CD8-positive, alpha-beta memory T cell (primary cell): ENCODE measurements around the gene CLIC5. TPM values are rescaled to one million over a fixed set of nuclear protein-coding genes. Genes with fewer than 3 reads are reported as not detected.
A peak's percentile ranks its signal among the peaks of the same experiment; 100 is the strongest.
"Not testable (repeated sequence)": the region's sequence is repeated elsewhere in the genome, so short reads cannot be mapped to it uniquely, and the experiment has no call there.

Experiments used
- CTCF ChIA-PET: fragments of 350-600 bp; sonication (Branson Sonifier 250); formaldehyde crosslinking; loops from one replicate; lab custom pipeline; 2021; ENCODE audit warnings: antibody characterized with exemption; lab: Charles Lee
- POLR2A ChIA-PET: fragments of 350-600 bp; sonication (Branson Sonifier 250); formaldehyde crosslinking; loops from one replicate; lab custom pipeline; 2021; ENCODE audit warnings: antibody characterized with exemption; lab: Charles Lee
- DNase-seq, 5 donors: peaks; one replicate each; pipeline versions ENCODE4 v3.0.0 to v3.0.0-alpha.2; 2020 to 2022; ENCODE audit warnings: mixed read lengths in 1 of 5
- H3K27ac ChIP-seq: one replicate; pipeline ENCODE4 v1.7.0; 2013; ENCODE audit warnings: low read depth, mild to moderate bottlenecking, low read length, moderate library complexity
- H3K27me3 ChIP-seq: 2 replicates; pipeline ENCODE4 v1.7.0; 2013; ENCODE audit warnings: low read length, mild to moderate bottlenecking; ENCODE audit not compliant: insufficient read depth, poor library complexity, severe bottlenecking
- H3K36me3 ChIP-seq: 2 replicates; pipeline ENCODE4 v1.7.0; 2013; ENCODE audit warnings: mild to moderate bottlenecking, low read length, moderate library complexity; ENCODE audit not compliant: insufficient read depth
- H3K4me1 ChIP-seq: 2 replicates; pipeline ENCODE4 v1.7.0; 2013; ENCODE audit warnings: mild to moderate bottlenecking, low read length, moderate library complexity; ENCODE audit not compliant: insufficient read depth
- H3K4me3 ChIP-seq: 2 replicates; pipeline ENCODE4 v1.7.0; 2013; ENCODE audit warnings: mild to moderate bottlenecking, low read length
- H3K9me3 ChIP-seq: 2 replicates; pipeline ENCODE4 v1.7.0; 2013; ENCODE audit warnings: mild to moderate bottlenecking, low read length
- H3K27ac Mint-ChIP-seq, 8 donors: one replicate each; pipeline ENCODE4 v1.8.0; 2020 to 2021; ENCODE audit warnings: mixed read lengths in 8 of 8, mild to moderate bottlenecking in 6 of 8, inconsistent platforms in 3 of 8, moderate library complexity in 3 of 8
- H3K27me3 Mint-ChIP-seq, 2 donors: one replicate each; pipeline ENCODE4 v1.8.0; 2020 to 2021; ENCODE audit warnings: mixed read lengths in 2 of 2, mild to moderate bottlenecking in 1 of 2, moderate library complexity in 1 of 2
- H3K36me3 Mint-ChIP-seq, 3 donors: one replicate each; pipeline ENCODE4 v1.8.0; 2020 to 2021; ENCODE audit warnings: mixed read lengths in 3 of 3, inconsistent platforms in 1 of 3, mild to moderate bottlenecking in 1 of 3
- H3K4me1 Mint-ChIP-seq, 3 donors: one replicate each; pipeline ENCODE4 v1.8.0; 2020 to 2021; ENCODE audit warnings: mixed read lengths in 3 of 3, inconsistent platforms in 1 of 3, mild to moderate bottlenecking in 1 of 3
- H3K4me3 Mint-ChIP-seq, 7 donors: one replicate each; pipeline ENCODE4 v1.8.0; 2020 to 2021; ENCODE audit warnings: mixed read lengths in 7 of 7, mild to moderate bottlenecking in 6 of 7, moderate library complexity in 4 of 7, inconsistent platforms in 2 of 7
- H3K9me3 Mint-ChIP-seq, 5 donors: one replicate each; pipeline ENCODE4 v1.8.0; 2020 to 2022; ENCODE audit warnings: mixed read lengths in 5 of 5, mild to moderate bottlenecking in 3 of 5, moderate library complexity in 2 of 5, inconsistent platforms in 1 of 5
- polyA plus RNA-seq: library from polyadenylated mRNA; unstranded; fragments of 300-500 nt; fragmentation: Illumina TruSeq; gene quantifications from one replicate; pipeline ENCODE4 v1.2.3, GENCODE V29; 2021
- total RNA-seq, 2 experiments: library from RNA; stranded (reverse); gene quantifications; one replicate each; pipeline ENCODE4 v1.2.3, GENCODE V29; 2021

The CLIC5 gene
- total and polyA plus RNA-seq, 3 experiments from 2014 or later = 4.8 to 7.2 (median 6.4) TPM

DNA sequence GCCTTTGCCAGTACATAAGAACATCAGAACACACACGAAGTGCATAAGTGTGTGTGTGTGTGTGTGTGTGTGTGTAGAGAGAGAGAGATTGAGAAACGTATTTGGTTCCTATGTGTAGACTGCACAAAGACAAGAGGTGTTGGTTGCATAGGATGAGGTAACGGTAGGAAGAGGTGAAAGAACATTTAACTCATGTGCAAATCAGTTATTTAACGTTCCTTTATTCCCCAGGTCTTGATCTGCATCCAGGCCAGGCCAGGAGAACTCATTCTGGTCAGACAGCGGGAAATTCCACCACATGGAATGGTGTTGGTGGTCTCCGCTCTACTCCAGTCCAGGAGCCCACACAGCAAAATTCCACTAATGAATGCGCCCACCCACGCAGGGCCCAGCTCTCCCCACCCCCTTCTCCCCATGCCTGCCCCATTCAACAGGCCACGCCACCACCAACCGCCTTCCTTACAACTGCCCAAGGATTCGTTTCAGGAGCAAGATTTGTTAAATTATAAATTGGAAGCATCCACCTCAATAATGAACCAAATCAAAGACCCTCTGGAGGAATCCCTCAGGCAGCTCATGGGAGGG, 86.8 kb downstream of the CLIC5 start:
- ChIA-PET POLR2A (no interaction called here), CTCF (no interaction called here)
- no peaks in the 10 kb centered on the region for H3K9me3 ChIP-seq
- Mint-ChIP-seq H3K27me3 (no peaks in the 10 kb centered on the region), H3K4me3 (no peak overlapping the region), H3K36me3 (peaks cover 0 to 6% (median 5%) of the 10 kb centered on the region in 3 donors), H3K4me1 (peaks cover 4 to 7% (median 7%) of the 10 kb centered on the region in 3 donors), H3K27ac (peak overlapping the region in 2 of 8 donors; percentile 22 to 68), H3K9me3 (no peaks in the 10 kb centered on the region)
- H3K4me3 ChIP-seq = no peak overlapping the region
- no peaks in the 10 kb centered on the region for H3K4me1 ChIP-seq
- no peak for DNase-seq
- H3K27me3 ChIP-seq = no peaks in the 10 kb centered on the region
- no peaks in the 10 kb centered on the region for H3K36me3 ChIP-seq
- H3K27ac ChIP-seq = no peak overlapping the region

- peaks cover 8 to 16% (median 15%) of the 10 kb centered on the region in 3 donors for H3K4me1 Mint-ChIP-seq
- no peak overlapping the region for H3K4me3 ChIP-seq
- no peaks in the 10 kb centered on the region for H3K9me3 ChIP-seq
- H3K36me3 Mint-ChIP-seq = peaks cover 0 to 4% (median 3%) of the 10 kb centered on the region in 3 donors
- no peaks in the 10 kb centered on the region for H3K36me3 ChIP-seq
- ChIA-PET CTCF (interaction anchor here (0.9 kb wide), 2 partner anchors 63 to 1272 kb away, joined by 3 read pairs; no protein-coding TSS in a partner anchor), POLR2A (no interaction called here)
- no peak for DNase-seq
- no peaks in the 10 kb centered on the region for H3K27me3 Mint-ChIP-seq
- no peak overlapping the region for H3K4me3 Mint-ChIP-seq
- no peak overlapping the region for H3K27ac ChIP-seq
- no peaks in the 10 kb centered on the region for H3K27me3 ChIP-seq
- H3K9me3 Mint-ChIP-seq = no peaks in the 10 kb centered on the region
- peak overlapping the region in 1 of 8 donors; percentile 48 for H3K27ac Mint-ChIP-seq
- no peaks in the 10 kb centered on the region for H3K4me1 ChIP-seq
Observed at GRCh38 chr6:45927421-45928320, 88.0 kb downstream of the CLIC5 start.

- H3K27me3 Mint-ChIP-seq, DNase-seq, POLR2A ChIA-PET, H3K27ac Mint-ChIP-seq, H3K4me3 Mint-ChIP-seq, H3K9me3 ChIP-seq, H3K36me3 Mint-ChIP-seq, H3K36me3 ChIP-seq, H3K27ac ChIP-seq, H3K27me3 ChIP-seq, H3K4me3 ChIP-seq, H3K4me1 ChIP-seq, H3K9me3 Mint-ChIP-seq: not testable (repeated sequence)
- H3K4me1 Mint-ChIP-seq = peaks cover 9 to 19% (median 18%) of the 10 kb centered on the region in 3 donors
- CTCF ChIA-PET = interaction anchor here (1.1 kb wide), 1 partner anchor 484 kb away, joined by 5 read pairs; no protein-coding TSS in a partner anchor
Observed at GRCh38 chr6:45926423-45926822, 89.2 kb downstream of the CLIC5 start.

GRCh38 chr6:45924763-45925342, 90.8 kb downstream of the CLIC5 start:
- Mint-ChIP-seq H3K4me1 (peaks cover 5 to 19% (median 11%) of the 10 kb centered on the region in 3 donors), H3K27ac (no peak overlapping the region), H3K9me3 (no peaks in the 10 kb centered on the region), H3K4me3 (no peak overlapping the region), H3K36me3 (peaks cover 3 to 4% (median 4%) of the 10 kb centered on the region in 3 donors), H3K27me3 (no peaks in the 10 kb centered on the region)
- no peaks in the 10 kb centered on the region for H3K9me3 ChIP-seq
- no peaks in the 10 kb centered on the region for H3K36me3 ChIP-seq
- H3K27ac ChIP-seq = no peak overlapping the region
- H3K4me3 ChIP-seq = no peak overlapping the region
- no peaks in the 10 kb centered on the region for H3K4me1 ChIP-seq
- no peak for DNase-seq
- POLR2A ChIA-PET = no interaction called here
- CTCF ChIA-PET = interaction anchor here (0.7 to 1.6 kb wide), 3 partner anchors 10 to 1269 kb away, joined by 3 to 5 read pairs (median 3); no protein-coding TSS in a partner anchor
- H3K27me3 ChIP-seq = no peaks in the 10 kb centered on the region

DNA sequence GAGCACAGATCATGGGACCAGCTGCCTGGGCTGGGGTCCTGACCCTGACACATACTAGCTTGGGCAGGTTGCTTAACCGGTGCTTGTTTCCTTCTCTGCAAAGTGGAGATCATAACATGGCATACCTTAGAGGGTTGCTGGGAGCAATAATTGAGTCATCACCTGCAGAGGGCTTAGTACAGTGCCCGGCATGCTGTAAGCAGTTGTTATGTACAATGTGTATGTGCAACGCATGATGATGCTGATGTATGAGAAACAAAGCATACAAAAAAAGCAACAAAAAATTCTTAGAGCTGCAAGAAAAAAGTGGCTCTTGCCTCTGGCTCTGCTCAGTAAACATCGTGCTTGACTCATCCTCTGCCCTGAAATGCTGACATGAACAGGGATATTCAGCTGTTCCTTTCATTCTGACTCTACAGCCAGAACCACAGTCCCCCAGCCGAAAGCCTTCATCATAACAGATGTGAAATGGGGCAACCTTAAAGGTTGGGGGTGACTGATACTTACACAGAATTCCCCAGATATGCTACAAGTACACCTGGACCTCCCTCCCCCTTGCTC, 91.7 kb downstream of the CLIC5 start:
- H3K36me3 ChIP-seq = no peaks in the 10 kb centered on the region
- peaks cover 5 to 19% (median 11%) of the 10 kb centered on the region in 3 donors for H3K4me1 Mint-ChIP-seq
- no peaks in the 10 kb centered on the region for H3K27me3 ChIP-seq
- no peak overlapping the region for H3K4me3 Mint-ChIP-seq
- H3K27ac Mint-ChIP-seq = peak overlapping the region in 1 of 8 donors; percentile 4
- peaks cover 3 to 4% (median 4%) of the 10 kb centered on the region in 3 donors for H3K36me3 Mint-ChIP-seq
- no peak for DNase-seq
- no peaks in the 10 kb centered on the region for H3K27me3 Mint-ChIP-seq
- POLR2A ChIA-PET = no interaction called here
- H3K9me3 Mint-ChIP-seq = no peaks in the 10 kb centered on the region
- no peak overlapping the region for H3K4me3 ChIP-seq
- H3K4me1 ChIP-seq = no peaks in the 10 kb centered on the region
- H3K27ac ChIP-seq = no peak overlapping the region
- CTCF ChIA-PET = interaction anchor here (1.1 to 3.9 kb wide), 3 partner anchors 9 to 1449 kb away, joined by 3 to 26 read pairs (median 5); no protein-coding TSS in a partner anchor
- no peaks in the 10 kb centered on the region for H3K9me3 ChIP-seq

- peaks cover 2 to 3% (median 3%) of the 10 kb centered on the region in 3 donors for H3K36me3 Mint-ChIP-seq
- no peaks in the 10 kb centered on the region for H3K9me3 Mint-ChIP-seq
- no peak overlapping the region for H3K4me3 ChIP-seq
- peak; percentile 16 to 63 (median 34) for DNase-seq
- H3K27me3 ChIP-seq = no peaks in the 10 kb centered on the region
- H3K27ac ChIP-seq = no peak overlapping the region
- peak overlapping the region in 1 of 7 donors; percentile 4 for H3K4me3 Mint-ChIP-seq
- POLR2A ChIA-PET = no interaction called here
- H3K27ac Mint-ChIP-seq = peak overlapping the region in 1 of 8 donors; percentile 32
- H3K4me1 ChIP-seq = no peaks in the 10 kb centered on the region
- CTCF ChIA-PET = interaction anchor here (0.6 to 3.9 kb wide), 15 partner anchors 8 to 1448 kb away, joined by 3 to 26 read pairs (median 4); no protein-coding TSS in a partner anchor
- no peaks in the 10 kb centered on the region for H3K9me3 ChIP-seq
- no peaks in the 10 kb centered on the region for H3K27me3 Mint-ChIP-seq
- peaks cover 5 to 19% (median 11%) of the 10 kb centered on the region in 3 donors for H3K4me1 Mint-ChIP-seq
- H3K36me3 ChIP-seq = no peaks in the 10 kb centered on the region
Observed at GRCh38 chr6:45922728-45923351, 92.8 kb downstream of the CLIC5 start.

- Mint-ChIP-seq H3K4me1 (peaks cover 5 to 15% (median 11%) of the 10 kb centered on the region in 3 donors), H3K9me3 (no peaks in the 10 kb centered on the region), H3K27ac (peak overlapping the region in 2 of 8 donors; percentile 25 to 55), H3K36me3 (peaks cover 3 to 5% (median 3%) of the 10 kb centered on the region in 3 donors), H3K27me3 (no peaks in the 10 kb centered on the region), H3K4me3 (no peak overlapping the region)
- no peaks in the 10 kb centered on the region for H3K9me3 ChIP-seq
- no peaks in the 10 kb centered on the region for H3K36me3 ChIP-seq
- no peak overlapping the region for H3K4me3 ChIP-seq
- no peaks in the 10 kb centered on the region for H3K27me3 ChIP-seq
- H3K27ac ChIP-seq = no peak overlapping the region
- CTCF ChIA-PET = interaction anchor here (0.8 to 3.9 kb wide), 10 partner anchors 8 to 1447 kb away, joined by 3 to 26 read pairs (median 3); no protein-coding TSS in a partner anchor
- POLR2A ChIA-PET = no interaction called here
- DNase-seq = no peak
- no peaks in the 10 kb centered on the region for H3K4me1 ChIP-seq
Observed at GRCh38 chr6:45921691-45922281, 93.9 kb downstream of the CLIC5 start.
